Measurements from ENCODE around the gene CNN1.

- TF ChIP-seq CTCF (IDR thresholded peaks at IDR 0.05) (no peak), POLR2A (IDR thresholded peaks at IDR 0.05) (no peak)
Observed at GRCh38 chr19:11504502-11505031, 34.1 kb upstream of the CNN1 start.
